Neuronal stem cell (in vitro differentiated cells): Measurements from ENCODE around the gene SLC2A13.

Experiments used
- DNase-seq: peaks from one replicate; pipeline ENCODE4 v3.0.0-alpha.2; 2013; ENCODE audit warnings: low spot score
- H2AFZ ChIP-seq: one replicate; pipeline ENCODE4 v1.6.1; 2013; ENCODE audit warnings: mild to moderate bottlenecking, low read length, inconsistent platforms
- H2AK5ac ChIP-seq: 2 replicates; pipeline ENCODE4 v1.6.1; 2013; ENCODE audit warnings: low read depth, mild to moderate bottlenecking, inconsistent platforms, low read length, moderate library complexity, mixed read lengths
- H2BK120ac ChIP-seq: 2 replicates; pipeline ENCODE4 v1.6.1; 2013; ENCODE audit warnings: low read depth, mild to moderate bottlenecking, inconsistent platforms, low read length, moderate library complexity, mixed read lengths
- H2BK12ac ChIP-seq: one replicate; pipeline ENCODE4 v1.6.1; 2013; ENCODE audit warnings: low read length, inconsistent platforms
- H2BK15ac ChIP-seq: 2 replicates; pipeline ENCODE4 v1.6.1; 2013; ENCODE audit warnings: mild to moderate bottlenecking, low read length, inconsistent platforms, mixed read lengths
- H2BK5ac ChIP-seq: one replicate; pipeline ENCODE4 v1.6.1; 2013; ENCODE audit warnings: inconsistent platforms, mild to moderate bottlenecking, low read length, moderate library complexity
- H3K14ac ChIP-seq: one replicate; pipeline ENCODE4 v1.6.1; 2013; ENCODE audit warnings: low read length, inconsistent platforms
- H3K18ac ChIP-seq: 2 replicates; pipeline ENCODE4 v1.6.1; 2013; ENCODE audit warnings: low read length, inconsistent platforms
- H3K23ac ChIP-seq: 2 replicates; pipeline ENCODE4 v1.6.1; 2013; ENCODE audit warnings: low read depth, mild to moderate bottlenecking, mixed read lengths, low read length, inconsistent platforms; ENCODE audit not compliant: poor library complexity
- H3K27ac ChIP-seq: replicated peaks from 3 replicates; pipeline ENCODE4 v1.5.1; 2013; ENCODE audit warnings: low read length, inconsistent platforms
- H3K27me3 ChIP-seq, 3 experiments: 2 replicates each; pipeline ENCODE4 v1.6.1; 2013; ENCODE audit warnings: low read length in 3 of 3, mild to moderate bottlenecking in 2 of 3, inconsistent platforms in 1 of 3, low read depth in 1 of 3, mixed read lengths in 1 of 3, moderate library complexity in 1 of 3; ENCODE audit not compliant: control insufficient read depth in 3 of 3, insufficient read depth in 3 of 3
- H3K36me3 ChIP-seq, 2 donors: replicated peaks in 1 of 2; 2 replicates each; pipeline ENCODE4 v1.6.1; 2013; ENCODE audit warnings: low read length in 2 of 2; ENCODE audit not compliant: control insufficient read depth in 2 of 2, insufficient read depth in 2 of 2
- H3K4ac ChIP-seq: 2 replicates; pipeline ENCODE4 v1.6.1; 2013; ENCODE audit warnings: inconsistent platforms, mild to moderate bottlenecking, low read length, moderate library complexity
- H3K4me1 ChIP-seq, 2 donors: 1 replicate in 1 of 2; 2 replicates in 1 of 2; pipeline ENCODE4 v1.6.1; 2013; ENCODE audit warnings: low read length in 2 of 2, low read depth in 1 of 2; ENCODE audit not compliant: control insufficient read depth in 2 of 2, insufficient read depth in 1 of 2
- H3K4me2 ChIP-seq: one replicate; pipeline ENCODE4 v1.6.1; 2013; ENCODE audit warnings: mild to moderate bottlenecking, low read length, inconsistent platforms; ENCODE audit not compliant: insufficient read depth, poor library complexity, severe bottlenecking
- H3K4me3 ChIP-seq, 2 donors: 2 replicates each; pipeline ENCODE4 v1.5.1; 2013; ENCODE audit warnings: low read length in 2 of 2, mild to moderate bottlenecking in 2 of 2, inconsistent platforms in 1 of 2, moderate library complexity in 1 of 2
- H3K79me1 ChIP-seq: one replicate; pipeline ENCODE4 v1.6.1; 2013; ENCODE audit warnings: low read depth, mild to moderate bottlenecking, inconsistent platforms, low read length, moderate library complexity
- H3K9ac ChIP-seq: one replicate; pipeline ENCODE4 v1.6.1; 2013; ENCODE audit warnings: mild to moderate bottlenecking, low read depth, low read length, inconsistent platforms; ENCODE audit not compliant: poor library complexity
- H3K9me3 ChIP-seq, 2 donors: replicated peaks in 1 of 2; 2 replicates each; pipeline versions ENCODE3 to v1.6.1; 2013; ENCODE audit warnings: low read length in 2 of 2, mild to moderate bottlenecking in 2 of 2, inconsistent platforms in 1 of 2, low read depth in 1 of 2, mixed read lengths in 1 of 2, moderate library complexity in 1 of 2; ENCODE audit not compliant: control insufficient read depth in 2 of 2, insufficient read depth in 1 of 2
- H4K8ac ChIP-seq: one replicate; pipeline ENCODE4 v1.6.1; 2013; ENCODE audit warnings: low read depth, mild to moderate bottlenecking, inconsistent platforms, low read length, moderate library complexity
- H4K91ac ChIP-seq: one replicate; pipeline ENCODE4 v1.6.1; 2013; ENCODE audit warnings: low read length, low read depth, mild to moderate bottlenecking, inconsistent platforms; ENCODE audit not compliant: poor library complexity
- WGBS, 2 donors: extraction: QIAGEN DNeasy Blood & Tissue Kit; methylation state at CpG; one replicate each; pipeline ENCODE4 v1.1.7; 2013; ENCODE audit warnings: missing lambda C conversion rate in 2 of 2, mixed read lengths in 1 of 2; ENCODE audit not compliant: insufficient read length in 2 of 2, insufficient replicate concordance in 1 of 2; ENCODE audit errors: extremely low coverage in 2 of 2; 5-methylcytosine and 5-hydroxymethylcytosine counted together

Gene SLC2A13

DNA sequence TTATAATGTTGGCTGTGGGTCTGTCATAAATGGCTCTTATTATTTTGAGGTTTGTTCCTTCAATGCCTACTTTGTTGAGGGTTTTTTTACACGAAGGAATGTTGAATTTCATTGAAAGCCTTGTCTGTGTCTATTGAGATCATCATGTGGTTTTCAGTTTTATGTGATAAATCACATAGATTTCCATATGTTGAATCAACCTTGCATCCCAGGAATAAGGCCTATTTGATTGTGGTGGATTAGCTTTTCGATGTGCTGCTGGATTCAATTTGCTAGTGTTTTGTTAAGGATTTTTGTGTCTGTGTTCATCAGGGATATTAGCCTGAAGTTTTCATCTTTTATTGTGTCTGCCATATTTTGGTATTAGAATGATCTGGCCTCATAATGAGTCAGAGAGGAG lies 27.6 kb downstream of the SLC2A13 start:
- H3K23ac ChIP-seq: no peak overlapping the region
- no peak overlapping the region for H3K4ac ChIP-seq
- no peaks in the 10 kb centered on the region for H3K36me3 ChIP-seq
- H3K27me3 ChIP-seq: no peaks in the 10 kb centered on the region
- DNase-seq: no peak
- H3K9ac ChIP-seq: no peak overlapping the region
- H3K14ac ChIP-seq: no peak overlapping the region
- H2AK5ac ChIP-seq: no peak overlapping the region
- H3K9me3 ChIP-seq: peaks cover 2 to 16% of the 10 kb centered on the region in 2 donors
- no peak overlapping the region for H2BK5ac ChIP-seq
- H3K4me2 ChIP-seq: no peak overlapping the region
- no peak overlapping the region for H3K4me3 ChIP-seq
- no peak overlapping the region for H4K91ac ChIP-seq
- no peak overlapping the region for H2BK15ac ChIP-seq
- H3K18ac ChIP-seq: no peak overlapping the region
- no CpG with 5 or more reads among the region's 2 CpGs for WGBS, 2 donors
- H2BK120ac ChIP-seq: no peak overlapping the region
- no peak overlapping the region for H2AFZ ChIP-seq
- H4K8ac ChIP-seq: no peak overlapping the region
- no peaks in the 10 kb centered on the region for H3K79me1 ChIP-seq
- no peaks in the 10 kb centered on the region for H3K4me1 ChIP-seq
- H3K27ac ChIP-seq: no peak overlapping the region
- no peak overlapping the region for H2BK12ac ChIP-seq

DNA sequence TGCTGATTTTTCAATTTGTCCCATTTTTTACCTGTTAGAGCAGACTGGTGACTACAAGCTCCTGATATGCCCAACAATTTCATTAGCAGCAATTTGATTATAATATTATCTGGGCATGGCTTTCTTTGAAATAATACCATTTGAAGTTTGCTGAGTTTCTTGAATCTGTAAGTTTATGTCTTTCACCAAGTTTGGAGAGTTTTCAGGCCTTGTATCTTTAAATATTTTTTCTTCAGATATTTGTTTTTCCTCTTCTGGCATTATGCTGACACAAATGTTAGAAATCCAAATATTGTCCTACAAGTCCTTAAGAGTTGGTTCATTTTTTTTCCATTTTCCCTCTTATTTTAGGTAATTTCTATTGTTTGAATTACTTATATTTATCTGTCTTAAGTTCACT lies 30.4 kb downstream of the SLC2A13 start:
- Histone ChIP-seq H4K8ac (no peak overlapping the region), H2BK15ac (no peak overlapping the region), H3K4me2 (no peak overlapping the region), H2BK5ac (no peak overlapping the region), H3K23ac (no peak overlapping the region), H2AFZ (no peak overlapping the region), H3K4ac (no peak overlapping the region), H2BK120ac (no peak overlapping the region), H3K4me1 (no peaks in the 10 kb centered on the region), H3K14ac (no peak overlapping the region), H3K9ac (no peak overlapping the region), H4K91ac (no peak overlapping the region), H2BK12ac (no peak overlapping the region), H3K27me3 (no peaks in the 10 kb centered on the region), H3K9me3 (peaks cover 2 to 5% of the 10 kb centered on the region in 2 donors), H3K79me1 (no peaks in the 10 kb centered on the region), H3K4me3 (no peak overlapping the region), H3K27ac (no peak overlapping the region), H3K18ac (no peak overlapping the region), H2AK5ac (no peak overlapping the region), H3K36me3 (no peaks in the 10 kb centered on the region)
- DNase-seq: no peak

DNA sequence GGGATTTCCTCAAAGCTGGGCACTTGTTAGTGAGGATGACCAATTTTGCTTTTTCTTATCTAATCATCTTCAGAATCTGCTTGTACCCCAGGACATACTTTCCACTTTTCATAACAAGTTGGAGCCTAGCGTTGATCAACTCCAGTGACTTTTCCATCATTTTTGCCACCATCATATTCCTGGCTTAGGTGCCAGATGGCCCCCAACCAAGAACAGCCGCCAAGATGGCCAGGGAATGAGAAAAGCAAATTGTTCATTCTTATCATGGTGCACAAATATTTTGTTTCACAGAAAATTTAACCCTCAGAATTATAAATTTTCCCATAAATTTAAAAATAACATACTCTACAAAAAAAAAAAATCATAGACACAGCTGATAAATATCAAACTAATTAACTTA lies 37.5 kb downstream of the SLC2A13 start:
- no peak overlapping the region for H4K91ac ChIP-seq
- H3K4me2 ChIP-seq: no peak overlapping the region
- no peak overlapping the region for H2BK15ac ChIP-seq
- no peak overlapping the region for H2BK12ac ChIP-seq
- no peaks in the 10 kb centered on the region for H3K27me3 ChIP-seq
- no peak overlapping the region for H3K23ac ChIP-seq
- no peaks in the 10 kb centered on the region for H3K9me3 ChIP-seq
- H4K8ac ChIP-seq: no peak overlapping the region
- no CpG with 5 or more reads among the region's 2 CpGs for WGBS, 2 donors
- H3K79me1 ChIP-seq: no peaks in the 10 kb centered on the region
- no peak overlapping the region for H2AFZ ChIP-seq
- no peak overlapping the region for H2BK5ac ChIP-seq
- H3K4me3 ChIP-seq: no peak overlapping the region
- no peak overlapping the region for H3K14ac ChIP-seq
- H3K4me1 ChIP-seq: peaks cover 1 to 5% of the 10 kb centered on the region in 2 donors
- H3K27ac ChIP-seq: no peak overlapping the region
- H2BK120ac ChIP-seq: no peak overlapping the region
- no peak for DNase-seq
- no peak overlapping the region for H3K4ac ChIP-seq
- no peaks in the 10 kb centered on the region for H3K36me3 ChIP-seq
- H3K18ac ChIP-seq: no peak overlapping the region
- H2AK5ac ChIP-seq: no peak overlapping the region
- no peak overlapping the region for H3K9ac ChIP-seq

DNA sequence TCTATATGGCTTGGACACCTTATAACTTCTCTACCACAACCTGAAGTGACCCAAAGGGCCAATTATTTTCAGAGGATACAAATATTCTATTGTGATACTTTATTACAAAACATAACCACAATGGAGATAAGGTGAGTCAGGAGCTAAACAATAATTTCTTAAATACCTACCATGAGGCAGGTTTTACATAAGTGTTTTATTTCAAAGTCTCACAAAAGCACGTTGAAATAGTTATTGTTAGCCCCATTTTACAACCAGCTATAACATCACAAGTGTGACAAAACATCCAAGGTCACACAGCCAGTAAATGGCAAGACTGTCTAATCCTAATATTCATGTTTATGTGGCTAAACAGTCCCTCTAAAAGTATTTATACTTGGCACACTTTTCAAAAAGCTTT lies 40.2 kb downstream of the SLC2A13 start:
- no peak overlapping the region for H4K8ac ChIP-seq
- H2BK5ac ChIP-seq: no peak overlapping the region
- H4K91ac ChIP-seq: no peak overlapping the region
- no peak overlapping the region for H3K18ac ChIP-seq
- H3K4me2 ChIP-seq: no peak overlapping the region
- no peak overlapping the region for H3K14ac ChIP-seq
- H3K27me3 ChIP-seq: no peaks in the 10 kb centered on the region
- no peaks in the 10 kb centered on the region for H3K36me3 ChIP-seq
- no CpG with 5 or more reads among the region's 1 CpG for WGBS, 2 donors
- peaks cover 2 to 8% of the 10 kb centered on the region in 2 donors for H3K4me1 ChIP-seq
- no peak overlapping the region for H3K4ac ChIP-seq
- H2BK120ac ChIP-seq: no peak overlapping the region
- no peak overlapping the region for H2AK5ac ChIP-seq
- no peak overlapping the region for H3K9ac ChIP-seq
- no peak overlapping the region for H2AFZ ChIP-seq
- H3K4me3 ChIP-seq: no peak overlapping the region
- no peak overlapping the region for H3K23ac ChIP-seq
- no peaks in the 10 kb centered on the region for H3K9me3 ChIP-seq
- H2BK15ac ChIP-seq: no peak overlapping the region
- no peak for DNase-seq
- H2BK12ac ChIP-seq: no peak overlapping the region
- H3K79me1 ChIP-seq: no peaks in the 10 kb centered on the region
- no peak overlapping the region for H3K27ac ChIP-seq
